ENCODE data around the gene PXDN.

The PXDN gene

GRCh38 chr2:1660656-1661640 lies 83.4 kb downstream of the PXDN start:
- DNase-seq, result no peak

DNA sequence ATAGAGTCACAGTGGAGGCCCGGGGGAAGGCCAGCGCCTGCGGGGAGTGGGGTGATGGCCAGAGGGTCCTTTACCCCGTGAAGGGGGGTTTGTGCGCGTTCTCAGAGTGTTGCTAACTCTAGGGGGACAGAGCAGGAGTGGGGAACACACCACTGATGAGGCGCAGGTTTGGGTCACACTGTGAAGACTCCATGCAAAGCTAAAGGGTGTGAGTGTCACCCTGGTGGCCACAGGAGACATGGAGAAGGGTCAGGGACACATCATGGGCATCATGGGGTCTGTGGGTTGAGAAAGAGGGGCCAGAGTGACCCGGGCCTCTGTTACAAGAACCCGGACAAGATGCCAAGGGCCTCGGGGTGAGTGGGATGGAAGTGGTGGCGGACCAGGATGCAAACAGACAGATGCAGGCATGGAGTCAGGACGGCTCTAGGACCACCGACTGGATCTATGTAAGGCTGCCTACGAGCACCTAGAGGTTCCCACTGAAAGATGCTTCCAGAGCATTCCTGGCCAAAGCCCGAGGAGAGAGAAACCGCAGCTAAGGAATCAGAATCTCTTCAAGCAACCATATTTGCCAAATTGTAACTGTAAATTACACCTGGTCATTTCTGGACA lies 84.3 kb downstream of the PXDN start:
- no peak for DNase-seq

DNA sequence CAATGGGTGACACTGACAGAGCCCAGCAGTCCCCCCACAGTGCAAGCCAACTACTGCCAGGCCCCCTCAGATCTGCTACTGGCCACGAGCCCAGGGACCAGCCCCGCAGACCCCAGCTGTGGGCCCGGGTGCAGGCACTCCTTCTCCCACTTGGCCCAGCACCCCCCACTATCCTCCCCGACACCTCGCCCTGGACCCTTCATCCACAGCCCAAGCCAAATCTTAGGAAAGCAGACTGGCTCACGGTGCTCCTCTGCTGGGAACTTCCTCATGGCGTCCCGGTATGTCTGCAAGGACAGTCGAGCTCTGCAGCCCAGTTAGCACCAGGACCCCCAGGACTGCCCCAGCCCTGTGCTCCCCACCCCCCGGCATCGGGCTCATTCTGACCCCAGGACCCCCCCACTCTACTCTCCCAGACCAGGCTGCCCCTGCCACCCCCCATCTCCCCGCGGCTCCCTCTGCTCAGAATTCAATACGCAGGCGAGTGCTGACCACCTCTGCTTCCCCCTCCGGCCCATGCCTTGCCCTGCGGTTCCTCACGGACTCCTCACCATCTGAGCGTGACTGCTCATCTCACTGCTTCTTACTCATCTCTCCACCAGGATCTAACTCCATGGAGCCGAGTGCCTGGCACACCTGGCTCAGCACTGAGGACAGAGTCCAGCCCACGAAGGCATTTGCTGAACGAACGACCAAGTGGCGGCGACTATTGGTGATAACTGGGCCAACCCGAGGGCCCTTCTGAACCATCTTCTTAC lies 85.7 kb downstream of the PXDN start:
- no peak for DNase-seq

GRCh38 chr2:1656961-1657841 lies 87.1 kb downstream of the PXDN start:
- no peak for DNase-seq

DNA sequence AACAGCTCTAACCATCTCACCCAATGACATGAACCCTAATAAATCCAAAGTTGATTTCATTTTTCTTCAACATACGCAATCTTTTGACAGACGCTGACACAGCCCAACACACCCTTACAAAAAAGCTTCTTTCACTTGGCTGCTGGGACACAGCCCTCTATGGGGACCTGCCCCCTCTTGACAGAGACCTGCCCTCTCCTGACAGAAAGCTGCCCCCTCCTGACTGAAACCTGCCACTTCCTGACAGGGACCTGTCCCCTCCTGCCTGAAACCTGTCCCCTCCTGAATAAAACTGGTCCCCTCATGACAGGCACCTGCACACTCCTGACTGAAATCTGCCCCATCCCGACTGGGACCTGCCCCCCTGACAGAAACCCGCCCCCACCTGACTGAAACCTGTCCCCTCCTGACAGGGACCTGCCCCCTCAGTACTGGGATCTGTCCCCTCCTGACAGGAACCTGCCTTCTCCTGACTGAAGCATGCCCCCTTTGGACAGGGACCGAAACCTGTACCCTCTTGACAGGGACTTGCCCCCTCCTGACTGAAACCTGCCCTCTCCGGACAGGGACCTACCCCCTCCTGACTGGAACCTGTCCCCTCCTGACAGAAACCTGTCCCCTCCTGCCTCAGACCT lies 87.9 kb downstream of the PXDN start:
- DNase-seq, result no peak

- DNase-seq, result no peak
These were observed 88.9 kb downstream of the PXDN start for GRCh38 chr2:1655461-1655860.

- no peak for DNase-seq
These were observed 89.5 kb downstream of the PXDN start for GRCh38 chr2:1654696-1655374.

DNA sequence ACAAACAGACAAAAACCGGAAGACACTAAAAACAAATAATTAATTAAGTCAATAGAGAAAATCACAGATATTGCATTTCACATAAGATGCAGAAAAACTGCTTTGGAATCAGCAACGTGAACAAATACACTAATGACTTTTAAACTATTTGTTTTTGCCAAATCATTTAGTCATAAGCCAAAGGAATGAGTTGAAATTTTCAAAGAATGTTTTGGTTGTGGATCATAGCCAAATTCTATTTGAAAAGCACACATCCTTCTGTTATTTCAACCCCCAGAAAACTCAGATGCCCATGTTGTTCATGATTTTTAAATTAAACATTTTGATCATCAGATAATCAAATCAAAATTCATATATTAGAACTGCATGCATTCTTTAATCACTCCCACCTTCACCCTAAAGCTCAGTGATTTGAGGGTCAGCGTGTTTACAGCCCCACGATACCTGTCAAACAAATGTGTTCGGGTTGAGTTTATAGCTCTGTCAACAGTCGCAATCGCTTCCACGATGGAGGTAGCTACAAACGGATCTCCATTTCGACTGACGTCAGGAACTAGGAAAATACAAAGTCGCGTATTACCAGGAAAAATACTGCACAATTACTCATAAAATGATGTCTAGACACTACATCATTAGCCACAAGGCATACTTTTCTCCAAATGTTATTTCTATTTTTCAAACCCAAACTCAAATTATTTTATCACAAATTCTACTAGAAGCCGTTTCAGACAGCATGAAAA lies 90.2 kb downstream of the PXDN start:
- DNase-seq, result peak; percentile 66

DNA sequence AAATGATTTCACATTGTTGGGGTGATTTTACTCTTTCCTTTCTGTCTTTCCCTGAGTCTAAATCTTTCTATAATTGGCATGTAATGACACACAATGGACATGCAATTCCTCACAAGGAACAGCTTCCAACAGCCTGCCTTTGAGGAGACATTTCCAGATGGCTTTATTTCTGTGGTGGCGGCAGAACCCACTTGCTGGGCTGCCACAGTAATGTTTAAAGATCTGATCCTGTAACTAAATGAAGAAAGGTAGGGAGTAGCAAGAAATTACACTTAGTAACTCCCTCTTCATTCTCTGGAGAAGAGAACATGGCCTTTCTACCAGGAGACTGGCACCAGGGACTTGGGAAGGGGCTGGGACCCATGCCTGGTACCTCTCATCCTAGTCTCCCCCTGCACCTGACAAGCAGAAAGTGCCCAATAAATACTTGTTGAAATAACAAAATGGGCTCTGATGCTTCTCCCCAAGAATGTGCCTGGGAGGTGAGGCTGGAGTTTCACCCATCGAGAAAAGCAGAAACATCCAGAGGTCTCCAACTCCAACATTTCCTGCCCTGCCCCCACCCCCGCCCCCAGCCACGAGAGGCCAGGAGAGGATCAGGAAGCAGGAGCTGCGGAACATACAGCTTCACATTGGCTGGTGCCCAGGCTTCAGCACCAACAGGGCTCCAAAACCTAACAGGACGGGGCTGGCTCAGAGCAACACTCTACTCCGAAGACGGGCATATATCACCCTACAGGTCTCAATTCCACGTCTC lies 92.1 kb downstream of the PXDN start:
- DNase-seq, result no peak

DNA sequence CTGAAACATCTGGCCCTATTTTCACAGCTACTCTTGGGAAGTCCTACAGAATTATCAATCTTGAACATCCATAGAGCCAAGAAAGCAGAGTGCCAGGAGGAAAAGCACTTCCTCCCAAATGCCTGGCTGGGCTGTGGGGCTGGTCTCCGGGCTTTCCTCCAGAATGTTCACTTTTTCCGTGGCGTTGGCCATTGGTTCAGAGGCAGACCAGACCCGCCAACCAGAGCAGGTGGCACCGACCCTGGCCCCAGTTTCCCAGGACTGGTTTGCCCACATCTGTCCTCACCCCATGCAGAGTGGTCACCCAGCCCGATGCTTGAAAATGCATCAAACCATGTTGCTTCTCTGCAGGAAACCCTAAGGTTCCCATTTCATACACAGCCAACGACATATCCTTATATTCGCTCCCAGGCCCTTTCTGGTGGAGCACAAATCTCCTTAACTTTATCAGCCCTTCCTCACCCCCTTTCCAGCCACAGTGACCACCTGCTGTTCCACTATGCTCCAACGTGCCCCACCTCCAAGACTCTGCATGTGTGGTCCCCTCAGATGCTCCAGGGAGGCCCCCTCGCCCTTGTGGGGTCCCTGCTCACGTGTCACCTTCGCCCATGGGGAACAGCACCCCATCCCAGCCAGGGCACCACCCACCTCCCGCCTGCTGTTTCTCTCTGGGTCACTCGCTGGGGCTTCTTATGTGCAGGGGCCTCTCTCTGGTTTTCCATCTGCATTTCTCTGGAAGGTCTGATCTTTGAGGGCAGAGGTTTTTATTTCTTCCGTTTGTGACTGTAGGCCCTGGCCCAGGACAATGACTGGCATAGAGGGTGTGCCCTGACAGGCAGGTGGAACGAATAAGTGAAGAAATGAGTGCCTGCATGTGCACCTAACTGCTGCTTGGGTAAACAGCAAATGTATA lies 92.9 kb downstream of the PXDN start:
- no peak for DNase-seq

DNA sequence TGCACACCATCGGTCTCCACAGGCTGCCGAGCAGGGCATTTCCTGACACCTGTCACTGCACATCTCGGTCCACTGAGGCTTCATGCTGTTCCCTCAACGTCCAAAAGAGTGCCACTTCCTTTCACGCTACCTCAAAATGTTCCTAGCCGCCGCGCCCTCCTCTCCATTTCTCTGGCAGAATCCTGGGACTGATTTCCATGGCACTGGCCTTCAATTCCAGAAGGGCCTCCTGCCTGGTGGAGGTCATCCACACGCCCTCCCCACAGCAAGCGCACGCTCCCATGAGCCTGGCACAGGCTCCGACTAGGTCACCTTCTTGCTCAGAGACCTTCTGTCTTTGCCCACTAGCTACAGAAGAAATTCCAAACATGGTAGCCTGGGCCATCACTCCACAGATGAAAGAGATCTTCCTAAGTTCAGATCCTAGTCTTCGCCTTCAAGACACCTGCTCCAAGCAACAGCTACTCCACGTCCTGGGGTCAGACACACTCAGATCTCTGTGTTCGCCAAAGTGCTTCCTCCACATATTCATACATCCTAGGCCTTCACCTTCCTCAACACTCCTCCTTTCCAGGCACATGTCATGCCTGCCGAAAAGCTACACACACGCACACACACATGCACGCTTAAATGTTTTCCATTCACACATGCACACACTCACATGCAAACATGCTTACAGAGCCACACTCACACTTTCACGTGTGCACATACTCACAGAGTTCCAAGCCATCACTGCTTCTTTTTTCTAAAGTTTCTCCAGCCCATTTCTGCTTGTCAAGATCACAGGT lies 94.0 kb downstream of the PXDN start:
- no peak for DNase-seq

GRCh38 chr2:1649103-1650084 lies 94.9 kb downstream of the PXDN start:
- DNase-seq, result no peak

DNA sequence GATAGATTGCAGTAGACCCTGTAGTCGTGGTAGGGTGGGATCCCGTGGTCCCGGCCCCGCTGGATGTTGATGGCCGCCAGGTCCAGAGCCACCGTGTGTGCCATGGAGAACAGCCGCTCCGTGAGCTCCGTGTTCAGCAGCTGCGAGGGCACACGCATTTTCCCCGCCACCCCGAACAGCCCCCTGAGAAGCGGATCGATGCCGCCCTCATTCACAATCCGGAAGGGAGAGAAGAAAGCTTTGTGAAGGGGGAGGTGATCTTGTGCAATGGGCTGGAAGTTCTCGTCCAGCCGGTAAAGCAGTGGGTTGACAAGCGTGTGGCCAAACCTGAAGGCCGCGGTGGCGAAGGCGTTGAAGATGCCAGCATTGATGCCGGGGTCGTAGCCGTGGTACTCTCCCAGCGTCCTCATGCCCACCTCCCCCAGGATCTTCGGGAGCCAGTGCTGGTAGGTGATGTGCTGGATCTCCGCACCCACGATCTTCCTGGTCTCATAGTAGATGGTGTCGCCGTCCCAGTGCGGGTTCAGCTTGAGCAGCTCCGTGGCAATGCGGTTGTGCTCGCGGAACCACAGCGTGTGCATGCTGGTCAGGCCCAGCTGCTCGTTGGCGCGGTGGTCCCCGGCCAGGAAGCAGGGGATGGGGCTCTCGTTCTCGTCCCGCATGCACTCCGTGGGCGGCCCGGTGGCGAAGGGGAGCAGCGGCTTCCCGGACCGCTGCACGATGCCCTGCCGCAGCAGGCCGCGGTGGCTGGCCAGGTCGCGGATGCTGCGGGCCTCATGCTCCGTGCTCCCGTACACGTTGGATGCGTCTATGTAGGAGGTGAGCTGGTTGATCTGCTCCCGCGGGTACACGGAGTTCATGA lies 95.8 kb downstream of the PXDN start:
- no peak for DNase-seq

DNA sequence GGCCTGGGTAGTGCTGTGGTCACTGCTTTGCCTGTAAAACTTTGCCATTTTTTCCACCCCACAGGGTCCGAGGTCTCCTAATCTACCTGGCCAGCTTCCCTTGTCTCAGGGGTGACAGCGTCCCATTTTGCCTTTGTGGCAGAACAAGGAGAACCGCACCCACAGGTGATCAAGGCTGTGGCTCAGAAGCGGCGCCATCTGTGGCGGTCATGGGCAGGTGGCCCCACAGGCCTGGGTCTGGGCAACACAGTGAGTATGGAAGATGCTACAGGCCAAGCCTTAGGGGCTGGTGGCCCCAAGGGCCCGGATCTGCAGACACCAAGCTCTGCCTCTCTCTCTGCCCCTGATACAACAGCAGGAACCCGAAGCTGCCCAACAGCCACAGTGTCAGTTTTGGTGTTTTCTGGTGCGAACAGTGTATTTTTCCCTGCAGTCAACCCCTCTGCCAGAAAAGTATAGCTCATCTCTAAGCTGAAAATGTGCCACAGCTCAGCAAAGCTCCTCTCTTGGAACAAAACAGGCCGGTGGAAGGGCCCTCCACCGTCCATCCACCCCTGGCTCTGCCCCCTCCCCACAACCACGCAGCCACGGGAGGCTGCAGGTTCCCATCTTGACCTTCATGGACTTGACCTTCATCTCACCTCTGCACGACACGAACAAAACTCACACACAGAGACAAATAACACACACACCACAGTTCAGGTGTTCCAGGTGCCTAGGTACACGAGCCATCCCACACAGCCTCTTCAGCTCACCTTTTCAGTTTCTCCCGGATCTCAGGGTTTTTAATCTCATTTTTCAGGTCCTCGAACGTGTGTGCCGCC lies 96.7 kb downstream of the PXDN start:
- DNase-seq, result no peak

Data from kidney glomerular epithelial cell (primary cell).